GM21390 (cell line): ENCODE measurements around the gene EPB41L2.

Source experiments
- ATAC-seq: cut with Tn5 transposase; IDR thresholded peaks from one replicate; pipeline ENCODE4 v1.9.1; 2021; ENCODE audit not compliant: unreplicated experiment

The EPB41L2 gene

GRCh38 chr6:130980310-130981032 is 82.6 kb downstream of the EPB41L2 start:
- no peak for ATAC-seq

- ATAC-seq, result no peak
Observed at GRCh38 chr6:130978660-130979396, 84.2 kb downstream of the EPB41L2 start.

- no peak for ATAC-seq
Observed at GRCh38 chr6:130978180-130978579, 84.9 kb downstream of the EPB41L2 start.

- no peak for ATAC-seq
Observed at GRCh38 chr6:130975325-130975724, 87.7 kb downstream of the EPB41L2 start.

GRCh38 chr6:130973521-130974277 is 89.3 kb downstream of the EPB41L2 start:
- no peak for ATAC-seq

GRCh38 chr6:130971504-130971903 is 91.5 kb downstream of the EPB41L2 start:
- ATAC-seq, result no peak

GRCh38 chr6:130970839-130971410 is 92.1 kb downstream of the EPB41L2 start:
- ATAC-seq, result no peak

GRCh38 chr6:130969791-130970491 is 93.1 kb downstream of the EPB41L2 start:
- ATAC-seq, result no peak

GRCh38 chr6:130969166-130969565 is 93.9 kb downstream of the EPB41L2 start:
- ATAC-seq, result no peak

- no peak for ATAC-seq
Observed at GRCh38 chr6:130968476-130968875, 94.6 kb downstream of the EPB41L2 start.

- ATAC-seq, result no peak
Observed at GRCh38 chr6:130967502-130968445, 95.3 kb downstream of the EPB41L2 start.

- no peak for ATAC-seq
Observed at GRCh38 chr6:130966344-130966980, 96.6 kb downstream of the EPB41L2 start.

- ATAC-seq, result no peak
Observed at GRCh38 chr6:130965656-130966055, 97.4 kb downstream of the EPB41L2 start.

GRCh38 chr6:130964808-130965604 is 98.0 kb downstream of the EPB41L2 start:
- ATAC-seq, result no peak

GRCh38 chr6:130964289-130964688 is 98.8 kb downstream of the EPB41L2 start:
- no peak for ATAC-seq

- no peak for ATAC-seq
Observed at GRCh38 chr6:130962966-130963365, 100.1 kb downstream of the EPB41L2 start.

GRCh38 chr6:130961148-130961547 is 101.9 kb downstream of the EPB41L2 start:
- ATAC-seq, result no peak

GRCh38 chr6:130959951-130960350 is 103.1 kb downstream of the EPB41L2 start:
- no peak for ATAC-seq
